H1 (cell line): ENCODE results near the gene ALDH7A1.

ENCODE experiments used
- BACH1 ChIP-seq: IDR thresholded peaks from 2 replicates; pipeline ENCODE4 v1.6.1; 2012; ENCODE audit warnings: low read length, improper control_type of control experiment
- CREB1 ChIP-seq: IDR thresholded peaks from 2 replicates; pipeline ENCODE4 v1.6.1; 2012; ENCODE audit warnings: inconsistent platforms
- EP300 ChIP-seq, 2 experiments: IDR thresholded peaks; 1 replicate in 1 of 2; 2 replicates in 1 of 2; pipeline ENCODE4 v1.6.1; 2011 to 2012; ENCODE audit warnings: low read depth in 2 of 2, low read length in 2 of 2, mild to moderate bottlenecking in 2 of 2, borderline replicate concordance in 1 of 2, inconsistent platforms in 1 of 2, moderate library complexity in 1 of 2
- POLR2AphosphoS5 ChIP-seq: IDR thresholded peaks from 2 replicates; pipeline ENCODE4 v1.6.1; 2011; ENCODE audit warnings: low read depth, low read length
- SP1 ChIP-seq: IDR thresholded peaks from 2 replicates; pipeline ENCODE4 v1.6.1; 2011; ENCODE audit warnings: low read depth, low read length

DNA sequence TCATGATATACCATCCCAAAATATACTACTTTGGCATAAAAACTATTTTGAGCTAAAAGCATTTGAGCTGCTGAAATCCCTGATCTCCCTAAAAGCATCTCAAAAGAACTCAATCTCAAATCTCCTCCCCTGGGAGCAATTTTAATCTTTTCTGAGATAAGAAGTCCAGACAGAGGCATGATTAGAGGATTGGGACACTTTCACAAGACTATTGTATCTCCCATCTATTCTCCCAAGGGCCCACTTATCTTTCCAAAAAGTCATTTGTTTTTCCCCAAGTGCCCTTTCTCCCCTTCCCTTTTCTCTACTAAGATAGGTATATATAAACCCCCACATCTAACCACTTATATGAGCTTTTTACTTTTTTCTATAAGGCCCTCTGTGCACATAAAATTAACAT lies 79.7 kb downstream of the ALDH7A1 start:
- TF ChIP-seq BACH1, result no peak
- no peak for TF ChIP-seq EP300 (IDR thresholded peaks at IDR 0.05; ENCODE audit: borderline replicate concordance in 1 of 2, low read depth in 2 of 2, low read length in 2 of 2)
- TF ChIP-seq SP1, result no peak
- TF ChIP-seq CREB1, result no peak
- TF ChIP-seq POLR2AphosphoS5, result no peak
